ENCODE results near the gene PDE4D. TPM values are rescaled to one million over a fixed set of nuclear protein-coding genes. Genes with fewer than 3 reads are reported as not detected.
A peak's percentile ranks its signal among the peaks of the same experiment; 100 is the strongest.

The PDE4D gene
- 8.1 TPM for polyA plus RNA-seq (2013, experiment 1 of 2)
- polyA plus RNA-seq (2013, experiment 2 of 2) = 6.6 TPM

DNA sequence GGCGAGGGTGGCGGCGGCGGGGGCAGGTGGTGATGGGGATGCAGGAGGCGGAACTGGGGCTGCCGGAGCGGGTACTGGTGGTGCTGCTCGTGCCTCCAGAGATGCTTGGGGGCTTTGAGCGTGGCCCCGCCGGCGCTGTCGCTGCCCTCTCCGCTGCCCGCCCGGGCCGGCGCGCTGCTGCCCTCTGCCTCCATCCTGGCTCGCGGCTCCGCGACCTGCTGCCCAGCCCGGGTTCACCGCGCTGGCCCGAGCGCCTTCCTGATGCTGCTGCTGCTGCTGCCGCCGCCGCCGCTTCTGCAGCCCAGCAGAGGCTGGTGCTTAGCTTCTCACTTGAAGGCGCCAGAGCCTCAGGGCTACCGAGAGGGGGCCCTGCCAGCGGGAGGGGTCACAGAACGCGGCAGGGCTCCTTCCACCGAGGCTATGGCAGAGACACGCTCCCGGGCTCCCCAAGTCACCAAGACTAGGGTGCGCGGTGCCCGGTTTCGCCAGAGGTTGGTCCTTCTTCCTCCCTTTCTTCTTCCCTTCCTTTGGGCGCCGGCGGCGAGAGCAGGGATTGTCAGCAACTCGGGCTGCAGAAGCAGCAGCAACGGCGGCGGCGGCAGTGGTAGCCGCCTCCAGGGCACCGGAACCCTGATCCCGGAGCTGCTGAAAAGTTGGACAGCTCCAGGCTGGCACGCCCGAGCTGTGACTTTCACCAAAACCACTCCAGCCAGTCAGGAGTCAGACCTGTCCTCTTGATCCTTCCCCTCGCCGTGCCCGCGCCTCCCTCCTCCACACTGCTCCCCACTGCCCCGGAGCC is at the start of gene PDE4D:
Gene PDE4D, minus strand, starts transcription at position 298 of the 799 bp plus-strand sequence.
- Histone ChIP-seq H3K9me3 (ENCODE audit: control insufficient read depth, low read length) (no peaks in the 10 kb centered on the region), H3K27ac (ENCODE audit: low read depth, low read length, severe bottlenecking) (no peak within 1 kb of the TSS), H3K4me1 (ENCODE audit: control insufficient read depth, insufficient read depth, low read length, poor library complexity, severe bottlenecking) (no peaks in the 10 kb centered on the region), H3K4me3 (ENCODE audit: extremely low read depth, insufficient read depth, low read length, poor library complexity, severe bottlenecking) (peak within 1 kb of the TSS; percentile 41), H3K36me3 (ENCODE audit: control insufficient read depth, insufficient read depth, low read length) (no peaks in the 10 kb centered on the region)
- WGBS, 2 experiments (ENCODE audit: insufficient coverage in 2 of 2) = 1% methylated on average over 48 to 54 of the region's 63 CpGs

DNA sequence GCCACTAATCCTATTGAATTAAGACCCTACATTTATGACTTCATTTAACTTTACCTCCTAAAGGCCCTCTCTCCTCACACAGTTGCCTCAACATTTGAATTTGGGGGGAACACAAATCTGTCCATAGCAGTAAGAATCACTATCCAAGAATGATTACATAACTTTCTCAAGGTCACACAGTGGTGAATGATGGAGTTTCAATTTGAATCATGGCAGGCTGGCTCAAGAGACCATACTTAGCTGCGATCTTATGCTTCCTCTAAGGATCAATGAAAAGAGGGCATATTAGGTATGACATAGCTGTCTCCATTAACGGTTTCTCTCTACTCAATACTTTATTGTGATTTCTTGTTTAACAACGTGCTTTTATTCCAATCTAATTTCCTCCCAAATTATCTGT is 44.1 kb upstream of the PDE4D start:
- H3K9me3 ChIP-seq (ENCODE audit: control insufficient read depth, low read length) = no peaks in the 10 kb centered on the region
- no peaks in the 10 kb centered on the region for H3K36me3 ChIP-seq (ENCODE audit: control insufficient read depth, insufficient read depth, low read length)
- H3K4me1 ChIP-seq (ENCODE audit: control insufficient read depth, insufficient read depth, low read length, poor library complexity, severe bottlenecking) = no peaks in the 10 kb centered on the region
- H3K4me3 ChIP-seq (ENCODE audit: extremely low read depth, insufficient read depth, low read length, poor library complexity, severe bottlenecking) = no peak overlapping the region
- H3K27ac ChIP-seq (ENCODE audit: low read depth, low read length, severe bottlenecking) = no peak overlapping the region
- no CpG with 5 or more reads among the region's 3 CpGs for WGBS, 2 experiments (ENCODE audit: insufficient coverage in 2 of 2)

DNA sequence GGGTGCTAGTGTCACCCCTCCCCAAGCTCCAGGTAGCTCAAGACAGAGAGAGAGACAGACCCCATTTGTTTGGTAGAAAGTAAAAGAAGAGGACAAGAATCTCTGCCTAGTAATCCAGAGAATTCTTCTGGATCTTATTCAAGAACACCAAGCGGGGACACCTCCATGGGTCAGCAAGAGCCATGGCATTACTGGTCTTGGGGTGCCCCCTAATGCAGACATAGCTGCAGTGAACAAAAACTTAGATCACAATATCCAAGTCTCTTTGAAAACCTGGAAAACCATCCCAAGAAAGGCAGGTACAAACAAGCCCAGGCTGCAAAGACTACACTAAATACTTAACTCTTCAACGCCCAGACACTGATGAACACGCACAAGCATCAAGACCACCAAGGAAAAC is 29.9 kb upstream of the PDE4D start:
- Histone ChIP-seq H3K9me3 (ENCODE audit: control insufficient read depth, low read length) (no peaks in the 10 kb centered on the region), H3K27ac (ENCODE audit: low read depth, low read length, severe bottlenecking) (no peak overlapping the region), H3K4me1 (ENCODE audit: control insufficient read depth, insufficient read depth, low read length, poor library complexity, severe bottlenecking) (no peaks in the 10 kb centered on the region), H3K36me3 (ENCODE audit: control insufficient read depth, insufficient read depth, low read length) (no peaks in the 10 kb centered on the region), H3K4me3 (ENCODE audit: extremely low read depth, insufficient read depth, low read length, poor library complexity, severe bottlenecking) (no peak overlapping the region)
- 82% methylated on average over 3 of the region's 3 CpGs; no CpG with 5 or more reads in 1 of the 2 experiments for WGBS, 2 experiments (ENCODE audit: insufficient coverage in 2 of 2)

DNA sequence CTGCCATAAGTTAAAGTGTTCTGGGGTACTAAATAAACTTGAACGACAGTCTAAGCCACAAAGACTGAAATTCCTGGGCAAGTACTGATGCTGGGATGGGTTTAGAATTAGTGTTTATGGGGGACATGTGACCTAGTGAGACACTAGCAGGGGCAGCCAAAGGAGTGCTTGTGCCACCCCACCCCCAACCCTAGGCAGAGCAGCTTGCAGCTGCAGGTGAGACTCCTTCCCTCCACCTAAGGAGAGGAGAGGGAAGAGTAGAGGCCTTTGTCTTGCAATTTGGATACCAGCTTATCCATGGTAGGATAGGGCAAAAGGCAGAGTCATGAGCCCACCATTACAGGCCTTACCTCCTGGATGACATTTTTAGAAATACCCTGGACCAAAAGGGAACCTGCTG is 28.7 kb upstream of the PDE4D start:
- H3K4me3 ChIP-seq (ENCODE audit: extremely low read depth, insufficient read depth, low read length, poor library complexity, severe bottlenecking) = no peak overlapping the region
- 60 to 83% methylated on average over 1 of the region's 1 CpG for WGBS, 2 experiments (ENCODE audit: insufficient coverage in 2 of 2)
- H3K9me3 ChIP-seq (ENCODE audit: control insufficient read depth, low read length) = no peaks in the 10 kb centered on the region
- no peak overlapping the region for H3K27ac ChIP-seq (ENCODE audit: low read depth, low read length, severe bottlenecking)
- no peaks in the 10 kb centered on the region for H3K4me1 ChIP-seq (ENCODE audit: control insufficient read depth, insufficient read depth, low read length, poor library complexity, severe bottlenecking)
- H3K36me3 ChIP-seq (ENCODE audit: control insufficient read depth, insufficient read depth, low read length) = no peaks in the 10 kb centered on the region

DNA sequence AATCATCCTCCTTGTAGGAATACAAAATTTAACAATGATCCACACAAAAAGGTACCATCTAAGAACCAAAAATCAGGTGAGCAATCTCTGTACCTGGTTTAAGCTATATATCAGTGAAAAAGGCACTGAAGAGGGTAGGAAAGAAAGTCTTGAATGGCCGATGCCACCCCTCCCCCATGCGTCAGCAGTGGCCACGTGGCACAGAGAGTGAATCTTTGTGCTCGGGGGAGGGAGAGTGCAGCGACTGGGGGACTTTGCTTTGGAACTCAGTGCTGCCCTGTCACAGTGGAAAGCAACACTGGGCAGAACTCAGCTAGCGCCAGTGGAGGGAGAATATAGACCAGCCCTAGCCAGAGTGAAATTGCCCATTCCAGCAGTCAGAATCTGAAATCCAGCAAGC is 28.3 kb upstream of the PDE4D start:
- WGBS, 2 experiments (ENCODE audit: insufficient coverage in 2 of 2) = 64 to 76% methylated on average over 6 of the region's 6 CpGs
- Histone ChIP-seq H3K9me3 (ENCODE audit: control insufficient read depth, low read length) (no peaks in the 10 kb centered on the region), H3K36me3 (ENCODE audit: control insufficient read depth, insufficient read depth, low read length) (no peaks in the 10 kb centered on the region), H3K4me3 (ENCODE audit: extremely low read depth, insufficient read depth, low read length, poor library complexity, severe bottlenecking) (no peak overlapping the region), H3K4me1 (ENCODE audit: control insufficient read depth, insufficient read depth, low read length, poor library complexity, severe bottlenecking) (no peaks in the 10 kb centered on the region), H3K27ac (ENCODE audit: low read depth, low read length, severe bottlenecking) (no peak overlapping the region)

DNA sequence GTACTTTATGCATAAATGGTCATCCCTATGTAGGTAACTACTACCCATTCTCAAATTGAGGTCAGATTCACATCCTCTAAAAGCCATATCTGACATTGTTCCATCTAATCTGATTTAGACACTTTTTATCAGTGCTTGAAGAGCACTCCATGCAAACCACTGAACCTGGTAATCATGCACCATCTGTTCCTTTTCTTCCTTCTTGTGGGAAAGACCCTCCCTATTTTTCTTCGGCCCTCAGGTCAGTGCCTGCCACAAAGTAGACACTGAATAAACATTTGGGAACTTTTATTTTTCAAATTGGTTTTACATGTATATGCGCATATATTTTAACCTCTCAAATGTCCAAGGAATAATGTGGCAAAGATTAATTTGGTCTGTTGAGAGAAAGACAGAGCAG is 26.0 kb upstream of the PDE4D start:
- no peaks in the 10 kb centered on the region for H3K36me3 ChIP-seq (ENCODE audit: control insufficient read depth, insufficient read depth, low read length)
- no peak overlapping the region for H3K4me3 ChIP-seq (ENCODE audit: extremely low read depth, insufficient read depth, low read length, poor library complexity, severe bottlenecking)
- H3K4me1 ChIP-seq (ENCODE audit: control insufficient read depth, insufficient read depth, low read length, poor library complexity, severe bottlenecking) = no peaks in the 10 kb centered on the region
- H3K27ac ChIP-seq (ENCODE audit: low read depth, low read length, severe bottlenecking) = no peak overlapping the region
- no peaks in the 10 kb centered on the region for H3K9me3 ChIP-seq (ENCODE audit: control insufficient read depth, low read length)
- no CpG with 5 or more reads among the region's 2 CpGs for WGBS, 2 experiments (ENCODE audit: insufficient coverage in 2 of 2)

DNA sequence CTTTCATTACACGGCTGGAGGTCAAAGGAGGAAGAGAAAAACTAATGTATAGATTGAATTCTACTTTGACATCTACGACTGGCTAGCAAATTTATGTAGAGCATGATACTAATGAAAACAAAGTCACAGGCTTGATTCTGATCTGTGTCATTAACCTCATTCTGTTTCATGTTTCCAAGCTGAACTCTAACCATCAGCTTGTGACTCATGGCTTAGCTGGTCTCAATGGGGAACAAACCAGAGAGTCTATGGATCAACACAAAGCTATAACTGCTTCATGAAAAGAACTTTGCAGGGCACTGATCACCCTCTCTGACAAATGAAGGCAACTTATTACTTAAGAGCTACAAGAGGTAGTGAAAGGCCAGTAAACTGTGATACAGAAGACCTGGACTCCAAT is 23.6 kb upstream of the PDE4D start:
- Histone ChIP-seq H3K4me1 (ENCODE audit: control insufficient read depth, insufficient read depth, low read length, poor library complexity, severe bottlenecking) (no peaks in the 10 kb centered on the region), H3K4me3 (ENCODE audit: extremely low read depth, insufficient read depth, low read length, poor library complexity, severe bottlenecking) (no peak overlapping the region), H3K9me3 (ENCODE audit: control insufficient read depth, low read length) (no peaks in the 10 kb centered on the region), H3K36me3 (ENCODE audit: control insufficient read depth, insufficient read depth, low read length) (no peaks in the 10 kb centered on the region), H3K27ac (ENCODE audit: low read depth, low read length, severe bottlenecking) (no peak overlapping the region)
- 100% methylated on average over 2 of the region's 2 CpGs; no CpG with 5 or more reads in 1 of the 2 experiments for WGBS, 2 experiments (ENCODE audit: insufficient coverage in 2 of 2)

DNA sequence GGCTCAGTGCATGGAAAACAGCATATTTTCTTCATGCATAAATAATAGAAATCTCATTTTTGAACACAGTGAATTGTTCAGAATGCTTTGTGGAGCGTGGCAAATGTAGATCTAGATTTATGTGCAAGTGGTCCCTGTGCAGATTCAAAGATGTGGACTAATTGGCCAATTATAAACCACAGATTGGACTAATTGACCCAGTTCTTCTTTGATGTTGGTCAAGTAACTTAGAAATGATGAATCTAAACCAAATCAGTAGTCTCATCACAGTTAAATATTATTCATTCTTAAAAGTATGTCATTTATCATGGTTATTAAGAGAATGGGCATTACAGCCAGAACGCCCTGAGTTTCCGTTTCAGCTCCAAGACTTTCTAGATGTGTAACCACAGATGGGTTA is 11.7 kb upstream of the PDE4D start:
- H3K9me3 ChIP-seq (ENCODE audit: control insufficient read depth, low read length) = no peaks in the 10 kb centered on the region
- H3K36me3 ChIP-seq (ENCODE audit: control insufficient read depth, insufficient read depth, low read length) = no peaks in the 10 kb centered on the region
- H3K4me3 ChIP-seq (ENCODE audit: extremely low read depth, insufficient read depth, low read length, poor library complexity, severe bottlenecking) = no peak overlapping the region
- no CpG with 5 or more reads among the region's 3 CpGs for WGBS, 2 experiments (ENCODE audit: insufficient coverage in 2 of 2)
- no peak overlapping the region for H3K27ac ChIP-seq (ENCODE audit: low read depth, low read length, severe bottlenecking)
- H3K4me1 ChIP-seq (ENCODE audit: control insufficient read depth, insufficient read depth, low read length, poor library complexity, severe bottlenecking) = no peaks in the 10 kb centered on the region

DNA sequence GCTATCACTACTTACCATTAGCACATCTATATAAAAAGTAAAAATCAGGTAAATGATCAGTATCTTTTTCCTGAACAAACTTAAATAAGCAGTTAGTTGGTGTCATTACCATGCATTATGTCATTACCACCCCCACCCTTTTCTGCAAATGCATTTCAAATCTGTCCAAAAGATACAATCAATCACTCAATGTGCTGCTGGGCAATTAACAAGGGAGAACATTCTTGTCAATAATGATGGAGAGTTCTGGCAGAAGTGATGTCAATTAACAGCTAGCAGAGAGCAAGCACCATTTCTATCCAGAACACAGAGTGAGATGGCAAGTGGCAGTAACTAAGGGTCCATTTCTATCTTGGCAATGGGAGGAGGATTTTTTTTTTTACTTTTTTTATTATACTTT is 3.5 kb upstream of the PDE4D start:
- H3K9me3 ChIP-seq (ENCODE audit: control insufficient read depth, low read length) = no peaks in the 10 kb centered on the region
- H3K27ac ChIP-seq (ENCODE audit: low read depth, low read length, severe bottlenecking) = no peak overlapping the region
- H3K36me3 ChIP-seq (ENCODE audit: control insufficient read depth, insufficient read depth, low read length) = no peaks in the 10 kb centered on the region

DNA sequence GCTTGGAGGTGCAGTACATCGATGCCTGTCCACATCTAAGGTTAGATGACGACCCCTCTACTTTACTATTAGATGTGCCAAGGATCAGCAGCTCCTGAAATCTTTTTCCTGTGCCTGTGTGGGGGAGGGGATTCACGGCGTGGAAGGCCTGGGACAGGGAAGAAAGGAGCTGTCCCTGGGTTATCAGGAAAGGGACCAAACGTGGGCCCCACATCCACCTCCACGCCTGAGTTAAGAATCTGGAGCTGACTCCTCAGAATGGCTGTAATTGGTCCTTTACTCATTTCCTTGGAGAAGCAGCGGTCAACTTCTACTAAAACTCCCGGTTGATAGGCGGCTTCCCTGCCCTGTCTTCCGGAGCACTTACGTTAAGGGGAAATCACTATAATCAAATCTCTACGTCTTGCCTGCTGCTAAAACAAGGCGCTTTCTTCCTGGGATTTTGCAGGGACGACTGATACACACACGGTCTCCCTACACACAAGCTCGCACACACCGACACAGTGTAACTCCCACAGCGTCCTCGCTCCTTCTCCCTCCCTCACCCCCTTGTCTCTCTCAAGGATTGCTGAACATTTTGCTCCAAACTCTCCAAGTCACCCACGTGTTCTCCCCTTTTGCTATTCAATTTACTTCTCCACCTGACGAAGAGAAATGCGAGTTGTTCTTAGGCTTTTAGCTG is 1.4 kb downstream of the PDE4D start:
- no peak overlapping the region for H3K27ac ChIP-seq (ENCODE audit: low read depth, low read length, severe bottlenecking)
- no peaks in the 10 kb centered on the region for H3K36me3 ChIP-seq (ENCODE audit: control insufficient read depth, insufficient read depth, low read length)
- 5 to 6% methylated on average over 18 to 19 of the region's 22 CpGs for WGBS, 2 experiments (ENCODE audit: insufficient coverage in 2 of 2)
- peak overlapping the region; percentile 14 for H3K4me3 ChIP-seq (ENCODE audit: extremely low read depth, insufficient read depth, low read length, poor library complexity, severe bottlenecking)
- no peaks in the 10 kb centered on the region for H3K4me1 ChIP-seq (ENCODE audit: control insufficient read depth, insufficient read depth, low read length, poor library complexity, severe bottlenecking)
- H3K9me3 ChIP-seq (ENCODE audit: control insufficient read depth, low read length) = no peaks in the 10 kb centered on the region

More for the DNA sequence above, 3.5 kb upstream of the PDE4D start:
- no peaks in the 10 kb centered on the region for H3K4me1 ChIP-seq (ENCODE audit: control insufficient read depth, insufficient read depth, low read length, poor library complexity, severe bottlenecking)
- H3K4me3 ChIP-seq (ENCODE audit: extremely low read depth, insufficient read depth, low read length, poor library complexity, severe bottlenecking) = no peak overlapping the region

DNA sequence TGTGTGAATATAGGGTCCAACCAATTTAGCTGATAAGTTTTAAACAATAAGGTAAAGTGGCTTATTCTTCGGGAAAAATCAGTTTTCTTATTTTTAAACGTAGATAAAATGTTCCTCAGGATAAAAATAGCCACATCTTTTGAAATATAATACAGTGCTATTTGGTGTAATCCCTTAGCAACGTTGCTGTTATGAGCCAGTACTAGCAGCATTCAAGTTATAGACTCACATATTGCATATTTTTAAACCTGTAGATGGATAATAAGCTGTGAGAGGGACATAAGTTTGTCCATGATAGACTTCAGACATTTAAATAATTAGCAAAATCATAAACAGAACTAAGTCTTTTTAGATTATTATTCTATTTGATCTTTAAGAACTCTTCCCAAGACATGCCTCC is 6.3 kb downstream of the PDE4D start:
- WGBS, 2 experiments (ENCODE audit: insufficient coverage in 2 of 2) = no CpG with 5 or more reads among the region's 3 CpGs
- Histone ChIP-seq H3K9me3 (ENCODE audit: control insufficient read depth, low read length) (no peaks in the 10 kb centered on the region), H3K4me1 (ENCODE audit: control insufficient read depth, insufficient read depth, low read length, poor library complexity, severe bottlenecking) (no peaks in the 10 kb centered on the region)

More for the DNA sequence above, 6.3 kb downstream of the PDE4D start:
- Histone ChIP-seq H3K27ac (ENCODE audit: low read depth, low read length, severe bottlenecking) (no peak overlapping the region), H3K36me3 (ENCODE audit: control insufficient read depth, insufficient read depth, low read length) (no peaks in the 10 kb centered on the region), H3K4me3 (ENCODE audit: extremely low read depth, insufficient read depth, low read length, poor library complexity, severe bottlenecking) (no peak overlapping the region)
